ENCODE data around the gene CRELD2. TPM values are rescaled to one million over a fixed set of nuclear protein-coding genes. Genes with fewer than 3 reads are reported as not detected.

CRELD2 gene
- total RNA-seq, 2 donors from 2014 or later = 30.1 to 43.7 TPM

DNA sequence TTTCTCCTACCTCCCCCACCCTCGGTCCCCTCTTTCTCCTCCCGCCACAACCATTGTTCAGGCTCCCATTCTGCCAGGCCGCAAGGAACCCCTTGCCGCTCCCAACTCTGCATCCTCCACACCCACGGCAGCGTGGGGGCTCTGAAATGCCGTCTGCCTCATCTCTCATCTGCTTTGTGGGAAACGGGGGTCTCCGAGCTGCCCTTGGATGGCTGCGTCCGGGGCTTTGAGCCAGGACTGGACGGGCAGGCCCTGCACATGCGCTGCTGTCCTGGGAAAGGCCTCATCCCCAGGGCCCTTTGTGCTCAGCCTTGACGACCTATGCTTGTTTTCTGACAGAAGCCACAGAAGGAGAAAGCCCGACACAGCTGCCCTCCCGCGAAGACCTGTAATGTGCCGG, 8.5 kb downstream of the CRELD2 start:
- DNase-seq = no peak
- intact Hi-C loops (cut with DNase I) = loop anchor here in 1 of 2 donors (5.0 kb wide), 1 partner anchor 220 kb away; no protein-coding TSS in a partner anchor
- ATAC-seq = no peak

DNA sequence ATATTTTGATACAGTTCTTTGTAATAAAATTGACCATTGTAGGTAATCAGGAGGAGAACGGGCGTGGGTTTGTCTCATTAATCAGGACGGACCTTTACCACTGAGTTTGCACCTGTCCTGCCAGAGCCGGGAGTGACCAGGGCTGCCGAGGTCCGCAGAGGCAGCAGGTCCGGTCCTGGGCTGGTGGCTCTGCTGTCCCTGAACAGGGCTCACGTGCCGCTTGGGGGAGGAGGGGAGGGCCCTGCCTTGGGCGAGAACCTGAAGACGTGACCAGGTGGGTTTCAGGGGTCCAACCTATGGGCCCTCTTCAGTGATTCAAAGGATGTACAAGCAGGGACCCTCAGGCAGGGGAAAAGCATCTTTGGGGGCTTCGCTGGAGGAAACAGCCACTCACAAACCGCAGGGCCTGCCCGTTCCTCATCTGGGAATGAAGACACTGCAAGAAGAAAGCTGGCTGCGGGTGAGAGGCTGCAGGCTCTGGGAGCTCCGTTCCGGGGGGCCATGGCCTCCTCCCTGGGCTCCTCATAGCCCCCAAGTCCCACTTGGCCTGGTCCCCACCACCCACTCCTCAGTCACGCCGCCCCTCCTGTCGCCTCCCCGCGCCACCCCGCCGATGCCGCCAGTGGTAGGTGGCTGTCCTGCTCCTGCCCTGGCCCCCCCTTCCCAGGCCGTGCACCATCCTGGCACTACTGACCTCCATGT, 9.2 kb downstream of the CRELD2 start:
- intact Hi-C loops (cut with DNase I) = loop anchor here (2.0 to 5.0 kb wide), 2 partner anchors 103 to 220 kb away; no protein-coding TSS in a partner anchor
- ATAC-seq = no peak
- DNase-seq = no peak

GRCh38 chr22:49928185-49928495, 9.7 kb downstream of the CRELD2 start:
- DNase-seq (no peak), ATAC-seq (no peak)
- intact Hi-C loops (cut with DNase I) = loop anchor here (2.0 to 5.0 kb wide), 2 partner anchors 103 to 219 kb away; no protein-coding TSS in a partner anchor

GRCh38 chr22:49928555-49929210, 10.2 kb downstream of the CRELD2 start:
- no peak for DNase-seq
- intact Hi-C loops (cut with DNase I) = loop anchor here (1.0 to 5.0 kb wide), 3 partner anchors 102 to 219 kb away; no protein-coding TSS in a partner anchor
- ATAC-seq = no peak

DNA sequence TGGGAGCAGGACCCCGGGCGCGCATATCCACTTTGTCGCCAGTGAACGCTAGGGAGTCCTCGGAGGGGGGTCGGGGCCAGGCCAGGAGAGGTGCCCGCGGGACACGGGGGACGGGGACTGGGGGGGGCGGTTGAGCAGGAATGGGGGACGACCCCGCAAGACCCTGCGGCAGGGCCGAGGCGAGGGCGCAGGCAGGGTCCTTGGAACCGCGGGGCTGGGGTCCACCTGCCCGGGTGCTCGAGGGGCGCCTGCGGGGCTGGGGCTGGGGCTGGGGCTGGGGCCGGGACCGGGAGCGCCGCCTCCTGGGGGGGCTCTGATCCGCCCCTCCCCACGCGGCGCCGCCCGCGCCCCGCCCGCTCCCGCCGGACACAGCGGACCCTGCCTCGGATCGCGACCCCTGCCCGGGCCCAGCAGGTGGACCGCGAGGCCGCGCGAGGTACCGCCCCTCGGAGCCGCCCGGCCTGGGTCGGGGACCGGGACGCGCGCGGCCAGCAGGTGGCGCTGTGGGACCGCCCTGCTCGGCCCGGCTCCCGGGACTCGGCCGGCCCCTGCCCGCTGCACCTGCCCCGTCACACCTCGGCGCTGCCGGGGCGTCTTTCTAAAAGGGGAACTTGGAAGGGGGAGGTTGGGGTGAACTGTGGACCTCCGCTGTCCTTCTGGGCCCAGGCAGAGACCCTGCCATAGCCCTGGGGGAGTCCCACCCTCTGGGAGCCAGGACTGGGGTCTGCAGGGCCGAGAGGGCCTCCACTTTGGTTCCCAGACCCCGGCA, 11.0 kb downstream of the CRELD2 start:
- DNase-seq = peak; percentile 69
- intact Hi-C loops (cut with DNase I) = loop anchor here (1.0 to 5.0 kb wide), 3 partner anchors 101 to 218 kb away; no protein-coding TSS in a partner anchor
- ATAC-seq = peak; percentile 66 to 68

GRCh38 chr22:49929994-49930575, 11.7 kb downstream of the CRELD2 start:
- ATAC-seq (no peak), DNase-seq (no peak)
- intact Hi-C loops (cut with DNase I) = loop anchor here (1.0 to 5.0 kb wide), 5 partner anchors 42 to 217 kb away; no protein-coding TSS in a partner anchor

- intact Hi-C loops (cut with DNase I) = loop anchor here (1.0 to 5.0 kb wide), 3 partner anchors 41 to 62 kb away; no protein-coding TSS in a partner anchor
- peak; percentile 30 to 48 for ATAC-seq
- DNase-seq = peak; percentile 72
Observed at GRCh38 chr22:49930596-49931412, 12.4 kb downstream of the CRELD2 start.

DNA sequence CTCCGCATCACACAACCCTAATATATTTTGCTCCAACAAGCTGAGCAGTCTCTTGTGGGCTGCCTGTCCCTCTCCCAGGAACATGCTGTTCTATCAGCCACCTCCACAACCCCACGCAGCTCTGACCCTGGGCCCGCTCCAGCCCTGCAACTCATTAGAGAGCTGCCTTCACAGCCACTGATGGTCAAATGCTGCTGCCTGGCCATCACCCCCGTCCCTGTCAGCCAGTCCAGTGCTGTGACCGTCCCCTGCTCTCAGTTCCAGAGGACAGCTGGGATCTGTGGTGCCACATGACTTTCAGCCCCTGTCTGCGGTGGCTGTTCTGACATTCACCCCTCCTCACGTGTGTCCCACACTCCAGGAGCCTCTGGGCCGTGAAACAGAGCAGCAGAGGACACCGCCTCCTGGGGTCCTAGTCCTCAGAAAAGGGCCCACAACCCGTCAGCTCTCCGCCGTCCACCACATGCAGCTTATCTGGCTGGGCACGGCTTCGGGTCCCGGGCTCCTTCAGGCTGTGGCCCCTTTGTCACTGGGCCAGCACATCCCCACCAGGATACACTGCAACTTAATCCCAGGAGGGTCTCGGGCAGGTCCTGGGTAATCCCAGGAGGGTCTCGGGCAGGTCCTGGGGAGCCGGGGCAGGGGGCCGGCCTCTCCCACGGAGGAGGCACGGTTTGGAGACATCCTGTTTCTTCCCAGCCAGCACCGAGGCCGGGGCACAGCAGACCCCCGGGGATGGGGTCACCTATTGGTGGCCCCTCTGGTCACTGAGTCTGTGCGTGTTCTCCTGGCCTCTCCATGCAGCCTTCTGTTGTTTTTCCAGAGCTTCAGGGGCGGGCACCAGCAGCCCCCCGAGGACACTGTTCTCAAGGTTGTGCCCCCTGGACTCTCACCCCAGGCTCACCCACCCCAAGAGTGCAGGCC, 15.1 kb downstream of the CRELD2 start:
- peak; percentile 1 to 5 for ATAC-seq
- DNase-seq = peak; percentile 74
- intact Hi-C loops (cut with DNase I) = loop anchor here (5.0 kb wide), 2 partner anchors 39 to 59 kb away; no protein-coding TSS in a partner anchor

DNA sequence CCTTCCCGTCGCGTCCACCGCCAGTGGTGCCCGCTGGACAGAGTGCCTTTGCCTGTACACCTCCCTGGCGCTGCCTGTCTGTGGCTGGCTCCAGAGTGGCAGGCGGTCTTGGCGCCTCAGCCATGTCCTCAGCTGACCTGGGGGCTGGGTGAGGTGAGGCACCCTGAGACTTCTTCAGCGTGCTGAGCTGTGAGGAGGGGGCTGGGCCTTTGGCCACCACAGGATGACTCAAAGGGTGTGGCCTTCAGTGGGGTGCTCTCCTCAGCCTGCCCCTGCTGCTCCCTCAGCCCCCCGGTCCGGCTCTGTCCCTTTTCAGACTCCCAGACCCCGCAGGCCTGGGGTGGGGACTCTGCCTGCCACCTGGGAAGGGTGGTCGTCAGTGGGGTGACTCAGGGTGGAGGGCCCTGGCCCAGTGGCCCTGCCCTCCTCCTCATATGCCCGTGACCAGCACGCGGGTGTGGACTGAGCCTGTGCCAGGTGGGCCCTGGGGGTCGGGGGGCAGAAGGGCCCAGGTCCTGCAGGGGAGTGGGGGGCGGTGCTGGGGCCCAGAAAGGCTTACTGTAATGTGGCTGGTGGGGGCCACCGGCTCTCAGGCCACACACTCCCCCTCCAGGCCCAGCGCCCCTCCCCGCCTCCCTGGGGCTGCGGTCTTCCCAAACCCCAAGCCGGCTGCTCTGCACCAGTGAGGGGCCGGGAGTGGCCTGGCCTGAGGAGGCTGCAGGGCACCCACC, 15.9 kb downstream of the CRELD2 start:
- intact Hi-C loops (cut with DNase I) = loop anchor here (5.0 kb wide), 2 partner anchors 38 to 58 kb away; no protein-coding TSS in a partner anchor
- DNase-seq (peak; percentile 77), ATAC-seq (peak; percentile 17 to 38)

DNA sequence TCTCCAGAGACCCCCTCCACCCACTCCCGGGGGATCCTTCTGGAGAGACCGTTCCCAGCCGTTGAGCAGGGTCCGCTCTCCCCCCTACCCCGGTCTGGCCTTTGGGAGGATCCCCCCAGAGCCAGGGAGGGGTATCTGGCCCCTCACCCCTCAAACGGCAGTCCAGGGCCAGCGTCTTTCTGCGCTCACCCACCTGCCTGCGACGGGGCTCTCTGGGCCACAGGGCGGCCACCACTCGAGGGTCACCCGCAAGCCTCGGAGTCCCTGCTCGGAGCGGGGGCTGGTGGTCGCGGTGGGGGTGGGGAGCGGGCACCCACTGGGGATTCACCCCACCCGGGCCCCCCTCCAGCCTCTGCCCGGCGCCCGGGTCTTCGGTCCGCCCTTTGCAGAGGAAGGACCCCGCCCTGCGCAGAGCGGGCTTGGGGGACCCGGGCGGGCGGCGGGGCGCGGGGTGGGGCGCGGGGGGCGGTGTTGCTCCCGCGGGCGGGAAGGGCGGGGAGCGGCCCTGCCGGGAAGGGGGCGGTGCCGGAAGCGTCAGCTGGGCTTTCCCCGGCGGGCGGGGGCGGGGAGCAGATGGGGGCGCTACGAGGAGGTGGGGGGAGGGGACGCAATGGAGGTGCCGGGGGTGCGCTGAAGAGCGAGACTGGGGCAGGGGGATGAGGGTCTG, 16.6 kb downstream of the CRELD2 start:
- peak; percentile 29 to 51 for ATAC-seq
- DNase-seq = peak; percentile 93
- intact Hi-C loops (cut with DNase I) = loop anchor here (5.0 kb wide), 2 partner anchors 37 to 57 kb away; no protein-coding TSS in a partner anchor

- DNase-seq (no peak), ATAC-seq (no peak)
- intact Hi-C loops (cut with DNase I) = no loop called here
Observed at GRCh38 chr22:49935561-49935960, 17.1 kb downstream of the CRELD2 start.

DNA sequence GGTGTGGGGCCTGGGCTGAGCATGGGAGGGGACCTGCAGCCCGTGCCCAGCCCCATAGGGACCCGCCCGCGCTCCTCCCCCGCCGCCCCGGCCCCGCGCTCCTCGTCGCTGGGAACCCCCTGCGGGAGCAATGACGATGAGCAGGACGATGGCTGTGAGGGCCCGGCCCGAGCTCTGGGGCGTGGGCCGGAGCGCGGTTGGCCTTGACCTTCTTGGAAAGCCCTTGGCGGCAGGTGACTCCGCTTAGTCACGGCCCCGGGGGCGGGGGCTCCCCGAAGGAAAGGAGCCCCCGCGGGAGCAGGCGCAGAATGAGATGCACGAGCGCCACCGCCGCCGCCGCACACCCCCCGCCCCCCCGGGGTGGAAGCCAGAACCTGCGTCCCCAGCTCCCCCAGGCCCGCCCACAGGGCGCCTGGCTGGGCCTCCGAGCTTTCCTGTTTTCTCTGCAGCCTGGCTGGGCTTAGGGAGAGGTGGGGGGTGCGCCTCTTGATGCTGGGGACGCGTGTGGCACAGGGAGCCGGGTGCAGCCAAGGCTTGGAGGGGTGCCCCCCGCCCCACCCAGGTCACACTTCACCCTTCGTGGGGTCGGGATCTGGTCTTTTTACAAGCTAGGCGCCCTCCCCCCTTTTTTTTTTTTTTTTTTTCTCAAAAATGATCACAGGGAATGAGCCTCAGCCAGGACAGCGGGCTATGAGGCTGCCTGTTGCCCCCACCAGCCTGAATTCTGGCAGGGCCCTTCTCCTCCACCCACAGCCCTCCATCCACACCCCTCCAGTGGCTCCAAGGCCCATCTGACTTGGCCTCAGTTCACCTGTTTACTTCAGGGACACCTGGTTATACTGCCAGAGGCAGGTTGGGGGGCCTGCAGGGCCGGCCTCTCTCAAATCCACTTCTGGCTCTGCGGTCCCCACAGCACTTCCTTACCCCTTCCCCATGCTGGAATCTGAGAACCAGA, 17.9 kb downstream of the CRELD2 start:
- DNase-seq (peak; percentile 97), ATAC-seq (peak; percentile 64 to 75)
- intact Hi-C loops (cut with DNase I) = no loop called here

DNA sequence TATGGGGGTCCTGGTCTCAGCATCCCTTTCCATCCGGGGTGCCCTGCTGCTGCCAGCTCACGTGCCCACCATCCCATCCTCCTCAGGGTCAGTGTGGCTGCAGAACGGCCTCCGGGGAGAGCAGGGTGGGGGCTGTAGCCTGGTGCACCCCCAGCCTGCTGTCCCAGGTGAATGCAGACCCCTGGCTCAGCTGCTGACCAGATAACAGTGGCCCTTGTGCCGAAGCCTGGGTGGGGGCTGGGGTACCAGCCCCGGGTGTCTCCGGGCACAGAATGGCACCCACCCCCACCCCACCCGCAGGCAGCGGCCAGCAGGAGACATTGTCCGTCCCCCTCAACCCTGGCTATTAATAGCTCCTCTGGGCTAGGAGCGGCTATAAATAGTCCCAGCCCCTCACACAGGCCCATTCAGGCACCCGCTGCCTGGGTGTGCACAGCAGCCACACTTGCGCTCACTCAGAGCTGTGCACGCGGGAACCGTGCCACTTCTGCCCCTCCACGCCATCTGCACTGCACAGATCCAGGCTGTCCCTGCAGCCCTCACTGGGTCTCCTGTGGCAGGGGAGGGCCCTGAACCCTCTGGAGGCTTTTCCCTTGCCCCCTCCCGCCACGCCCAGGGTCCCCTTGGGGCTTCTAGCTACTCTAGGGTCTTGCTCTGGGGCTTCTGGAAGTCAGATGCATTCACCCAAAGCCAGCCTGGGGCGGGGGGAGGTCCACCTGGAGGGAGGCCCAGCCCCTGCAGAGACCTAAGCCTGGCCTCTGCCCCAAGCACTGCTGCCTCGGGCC, 18.7 kb downstream of the CRELD2 start:
- ATAC-seq (peak; percentile 13 to 28), DNase-seq (no peak)
- intact Hi-C loops (cut with DNase I) = no loop called here
